ENCODE measurements around the gene ABCC8.

GRCh38 chr11:17387254-17387653 is 89.4 kb downstream of the ABCC8 start:
- no peak for TF ChIP-seq GATA3 (IDR thresholded peaks at IDR 0.05; ENCODE audit: low read depth, low read length)
- no peak for TF ChIP-seq GATA2 (IDR thresholded peaks at IDR 0.05; ENCODE audit: low read depth, low read length)
